Measurements from ENCODE around the gene NR1D1.
"Not testable (repeated sequence)": the region's sequence is repeated elsewhere in the genome, so short reads cannot be mapped to it uniquely, and the experiment has no call there.

DNA sequence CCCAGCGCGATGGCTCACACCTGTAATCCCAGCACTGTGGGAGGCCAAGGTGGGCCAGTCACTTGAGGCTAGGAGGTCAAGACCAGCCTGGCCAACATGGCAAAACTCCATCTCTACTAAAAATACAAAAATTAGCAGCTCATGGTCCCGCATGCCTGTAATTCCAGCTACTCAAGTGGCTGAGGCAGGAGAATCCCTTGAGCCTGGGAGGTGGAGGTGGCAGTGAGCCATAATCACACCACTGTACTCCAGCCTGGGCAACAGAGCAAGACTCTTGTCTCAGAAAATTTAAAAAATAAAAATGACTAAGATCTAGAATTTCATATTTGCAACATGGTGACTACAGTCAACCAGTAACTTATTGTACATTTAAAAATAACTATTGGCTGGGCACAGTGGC is 42.8 kb upstream of the NR1D1 start:
- TF ChIP-seq, protein P1, sequence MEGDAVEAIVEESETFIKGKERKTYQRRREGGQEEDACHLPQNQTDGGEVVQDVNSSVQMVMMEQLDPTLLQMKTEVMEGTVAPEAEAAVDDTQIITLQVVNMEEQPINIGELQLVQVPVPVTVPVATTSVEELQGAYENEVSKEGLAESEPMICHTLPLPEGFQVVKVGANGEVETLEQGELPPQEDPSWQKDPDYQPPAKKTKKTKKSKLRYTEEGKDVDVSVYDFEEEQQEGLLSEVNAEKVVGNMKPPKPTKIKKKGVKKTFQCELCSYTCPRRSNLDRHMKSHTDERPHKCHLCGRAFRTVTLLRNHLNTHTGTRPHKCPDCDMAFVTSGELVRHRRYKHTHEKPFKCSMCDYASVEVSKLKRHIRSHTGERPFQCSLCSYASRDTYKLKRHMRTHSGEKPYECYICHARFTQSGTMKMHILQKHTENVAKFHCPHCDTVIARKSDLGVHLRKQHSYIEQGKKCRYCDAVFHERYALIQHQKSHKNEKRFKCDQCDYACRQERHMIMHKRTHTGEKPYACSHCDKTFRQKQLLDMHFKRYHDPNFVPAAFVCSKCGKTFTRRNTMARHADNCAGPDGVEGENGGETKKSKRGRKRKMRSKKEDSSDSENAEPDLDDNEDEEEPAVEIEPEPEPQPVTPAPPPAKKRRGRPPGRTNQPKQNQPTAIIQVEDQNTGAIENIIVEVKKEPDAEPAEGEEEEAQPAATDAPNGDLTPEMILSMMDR (IDR thresholded peaks at IDR 0.05), result not testable (repeated sequence)
- not testable (repeated sequence) for TF ChIP-seq POLR2A, EP300 (IDR thresholded peaks at IDR 0.05)

All from suprapubic skin (tissue), 3 donors.